NCI-H1105 (cell line): ENCODE measurements around the gene STXBP4.
"Not testable (repeated sequence)": the region's sequence is repeated elsewhere in the genome, so short reads cannot be mapped to it uniquely, and the experiment has no call there.

Experiments used
- DNase-seq: peaks from one replicate; lab custom pipeline; 2025; lab: John Stamatoyannopoulos, UW

The STXBP4 gene

GRCh38 chr17:55056526-55056925, 88.0 kb downstream of the STXBP4 start:
- DNase-seq: peak; percentile 38

- DNase-seq: no peak
Observed at GRCh38 chr17:55057184-55057583, 88.6 kb downstream of the STXBP4 start.

DNA sequence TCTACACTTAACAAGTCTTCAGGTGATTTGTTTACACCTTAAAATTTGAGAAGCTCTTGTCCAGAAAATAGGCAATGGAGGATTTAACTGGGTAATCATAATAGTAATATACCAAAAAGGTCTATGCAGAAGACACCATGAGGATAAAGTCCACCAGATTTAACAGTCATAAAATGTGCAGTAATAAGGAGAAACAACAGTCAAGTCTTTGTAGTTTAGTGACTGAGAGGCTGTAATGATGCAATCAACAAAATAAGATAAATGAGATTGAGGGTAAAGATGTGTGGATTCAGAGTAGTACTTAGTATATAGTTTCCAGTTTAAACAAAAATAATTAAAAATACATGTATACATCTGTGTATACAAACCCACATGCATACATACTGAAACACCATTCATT, 91.2 kb downstream of the STXBP4 start:
- DNase-seq: no peak

- DNase-seq: no peak
Observed at GRCh38 chr17:55062921-55063320, 94.4 kb downstream of the STXBP4 start.

GRCh38 chr17:55063885-55064874, 95.6 kb downstream of the STXBP4 start:
- no peak for DNase-seq

GRCh38 chr17:55067697-55068439, 99.3 kb downstream of the STXBP4 start:
- no peak for DNase-seq

DNA sequence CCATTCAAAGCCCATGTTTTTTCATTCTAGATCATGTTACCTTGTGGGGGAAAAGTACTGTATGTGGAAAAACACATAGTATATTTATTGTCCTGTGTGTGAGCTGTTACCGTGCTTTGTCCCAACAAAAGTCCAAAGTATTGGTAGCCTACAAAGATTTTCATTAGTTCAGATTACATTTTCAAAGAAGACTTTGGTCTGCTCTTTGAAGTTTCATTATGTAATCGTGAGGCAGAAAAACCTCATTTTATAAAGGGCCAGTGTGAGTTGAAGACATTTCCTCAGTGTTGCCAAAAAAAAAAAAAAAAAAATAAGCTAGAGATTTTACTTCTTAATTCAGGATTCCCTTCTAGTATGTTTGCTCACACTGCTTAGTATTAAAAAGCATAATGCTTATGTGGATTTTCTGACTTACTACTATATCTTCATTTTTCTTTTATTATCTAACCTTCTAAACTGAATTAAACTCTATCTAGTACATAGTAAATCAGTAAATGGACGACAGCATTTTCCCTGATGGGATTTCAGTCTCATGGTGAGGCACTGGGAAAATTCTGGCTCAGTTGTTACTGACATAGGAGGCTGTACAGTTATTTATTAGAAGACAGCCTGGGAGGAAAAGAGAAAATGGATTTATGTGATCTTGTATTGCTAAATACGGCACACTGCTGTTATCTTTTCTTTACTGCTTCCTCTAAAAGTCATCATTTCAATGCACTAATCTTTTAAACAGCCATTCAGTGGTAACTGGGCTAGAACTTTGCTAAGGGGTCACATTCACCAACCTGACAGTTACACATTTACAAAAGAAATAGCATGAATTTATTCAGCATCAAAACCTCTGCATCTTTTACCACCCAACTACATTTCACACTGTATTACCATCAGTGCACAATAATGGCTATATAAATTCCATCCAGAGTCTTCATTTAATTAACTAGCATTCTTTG, 100.6 kb downstream of the STXBP4 start:
- no peak for DNase-seq

- DNase-seq: no peak
Observed at GRCh38 chr17:55069983-55070529, 101.5 kb downstream of the STXBP4 start.

- no peak for DNase-seq
Observed at GRCh38 chr17:55072898-55073297, 104.3 kb downstream of the STXBP4 start.

GRCh38 chr17:55073467-55073866, 104.9 kb downstream of the STXBP4 start:
- not testable (repeated sequence) for DNase-seq

DNA sequence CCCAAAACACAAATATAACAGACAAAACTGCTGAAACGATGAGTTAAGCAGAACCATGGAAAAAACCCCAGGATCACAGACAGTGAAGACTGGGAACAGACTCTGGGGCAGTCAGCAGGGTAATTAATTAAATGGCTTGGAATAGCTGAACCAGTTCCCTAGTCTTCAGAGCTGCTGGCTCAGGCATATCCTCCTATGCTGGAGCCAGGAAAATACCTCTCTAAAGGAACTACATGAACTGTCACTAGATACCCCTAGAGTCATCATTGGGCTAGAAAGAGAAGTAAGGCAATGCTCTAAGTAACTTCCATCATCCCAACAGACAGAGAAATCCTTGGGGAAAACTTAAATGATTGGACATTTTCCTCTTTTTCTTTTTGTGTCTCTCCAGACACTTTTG, 113.0 kb downstream of the STXBP4 start:
- DNase-seq: no peak

GRCh38 chr17:55086635-55087058, 118.1 kb downstream of the STXBP4 start:
- DNase-seq: no peak

DNA sequence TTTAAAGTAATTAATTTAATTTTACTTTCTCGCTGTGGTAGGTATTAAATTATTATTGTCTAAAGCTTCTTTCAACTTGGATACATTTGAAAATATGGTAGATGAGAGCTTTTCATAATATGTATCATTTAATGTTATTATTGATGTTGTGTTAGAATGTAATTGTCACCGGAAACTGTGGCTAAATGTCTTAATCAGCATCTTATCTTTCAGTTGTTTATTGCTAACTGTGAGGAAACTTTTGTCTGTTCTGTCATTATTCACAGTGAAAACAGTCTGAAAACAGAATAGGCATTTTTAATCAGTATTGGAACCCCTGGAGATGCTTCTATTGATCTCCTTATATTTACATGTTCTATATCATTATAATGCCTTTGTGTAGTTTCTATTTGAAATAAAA, 120.7 kb downstream of the STXBP4 start:
- no peak for DNase-seq

- DNase-seq: no peak
Observed at GRCh38 chr17:55090079-55090492, 121.5 kb downstream of the STXBP4 start.

DNA sequence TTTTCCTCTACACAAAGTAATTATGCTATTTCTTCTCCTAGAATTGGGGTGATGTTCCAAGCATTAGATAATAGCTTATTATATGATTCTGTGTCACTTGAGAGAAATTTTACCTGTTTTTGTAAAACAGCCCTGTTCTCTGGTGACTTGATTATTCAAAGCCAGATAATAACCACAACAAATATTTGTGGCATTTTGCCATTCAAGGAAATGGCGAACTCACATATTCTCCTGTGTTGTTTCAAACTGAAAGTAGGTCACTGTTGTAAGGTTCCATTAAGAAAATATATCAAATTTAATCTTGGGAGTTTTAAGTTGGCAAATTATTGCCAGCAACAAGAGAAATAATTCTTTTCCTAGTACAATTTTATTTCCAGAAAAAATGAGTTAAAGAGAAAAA, 124.8 kb downstream of the STXBP4 start:
- no peak for DNase-seq

GRCh38 chr17:55098765-55099164, 130.2 kb downstream of the STXBP4 start:
- no peak for DNase-seq

GRCh38 chr17:55110521-55110920, 142.0 kb downstream of the STXBP4 start:
- DNase-seq: no peak

DNA sequence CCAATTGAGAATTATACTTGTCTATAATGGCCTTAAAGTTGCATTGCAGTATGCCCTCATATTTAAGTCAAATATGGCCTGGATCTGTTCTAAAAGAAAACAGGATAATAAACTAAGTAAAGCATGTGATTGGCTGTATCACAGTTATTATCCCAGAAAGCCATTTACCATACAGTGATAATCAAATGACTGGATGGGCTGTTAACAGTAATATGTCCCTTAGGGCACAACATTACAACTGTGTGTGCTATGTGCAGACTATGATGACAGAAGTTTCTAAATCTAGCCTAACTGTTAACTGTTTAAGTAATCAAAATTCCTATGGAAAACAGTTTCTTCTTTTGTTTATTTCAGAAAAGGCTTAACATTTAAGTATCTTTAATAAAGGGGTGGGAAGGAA, 145.7 kb downstream of the STXBP4 start:
- no peak for DNase-seq

GRCh38 chr17:55116440-55116914, 147.9 kb downstream of the STXBP4 start:
- no peak for DNase-seq

- DNase-seq: no peak
Observed at GRCh38 chr17:55117164-55117563, 148.6 kb downstream of the STXBP4 start.

- DNase-seq: no peak
Observed at GRCh38 chr17:55120651-55121050, 152.1 kb downstream of the STXBP4 start.
